Endothelial cell of umbilical vein (primary cell): Measurements from ENCODE around the gene NGRN. TPM values are rescaled to one million over a fixed set of nuclear protein-coding genes. Genes with fewer than 3 reads are reported as not detected.
A peak's percentile ranks its signal among the peaks of the same experiment; 100 is the strongest.

ENCODE experiments used
- BruUV-seq: library from RNA; stranded (reverse); fragments of 400-500 nt; replicated peaks from 2 replicates; lab custom pipeline; 2021; lab: Mats Ljungman, UMichigan
- CTCF ChIA-PET: fragments of 300-600, 350-600 bp; sonication (Branson Sonifier 250); formaldehyde crosslinking; loops from one replicate; lab custom pipeline; 2021; ENCODE audit warnings: antibody characterized with exemption, inconsistent platforms; lab: Charles Lee
- POLR2A ChIA-PET: fragments of 300-600, 350-600 bp; sonication (Branson Sonifier 250); formaldehyde crosslinking; loops from one replicate; lab custom pipeline; 2021; ENCODE audit warnings: antibody characterized with exemption, inconsistent platforms; lab: Charles Lee
- DNase-seq: peaks from one replicate; pipeline ENCODE4 v3.0.0-alpha.2; 2011; ENCODE audit warnings: low read depth, low spot score
- FAIRE-seq: peaks from 2 replicates; lab custom pipeline; 2011; peaks lifted over from hg19 to GRCh38; lab: Jason Lieb, UNC
- H2AFZ ChIP-seq: 2 replicates; pipeline ENCODE4 v1.6.0; 2012; ENCODE audit warnings: low read depth, low read length, control low read depth, inconsistent platforms
- H3K27ac ChIP-seq: 2 replicates; pipeline ENCODE4 v1.5.1; 2011; ENCODE audit warnings: low read depth, mild to moderate bottlenecking, control low read depth, low read length, moderate library complexity; ENCODE audit not compliant: insufficient read depth
- H3K27me3 ChIP-seq, 2 experiments: 2 replicates each; pipeline versions ENCODE4 v1.6.0 to v1.6.1; 2011; ENCODE audit warnings: low read length in 2 of 2, mixed read lengths in 1 of 2; ENCODE audit not compliant: control insufficient read depth in 2 of 2, insufficient read depth in 2 of 2
- H3K36me3 ChIP-seq, 2 experiments: 2 replicates in 1 of 2; 3 replicates in 1 of 2; pipeline ENCODE4 v1.5.1; 2011; ENCODE audit warnings: low read length in 2 of 2, mild to moderate bottlenecking in 1 of 2, moderate library complexity in 1 of 2; ENCODE audit not compliant: control insufficient read depth in 2 of 2, insufficient read depth in 2 of 2; ENCODE audit errors: extremely low read depth in 1 of 2
- H3K4me1 ChIP-seq: 3 replicates; pipeline ENCODE4 v1.5.1; 2011; ENCODE audit warnings: mild to moderate bottlenecking, low read length; ENCODE audit not compliant: control insufficient read depth, insufficient read depth; ENCODE audit errors: extremely low read depth
- H3K4me2 ChIP-seq: 2 replicates; pipeline ENCODE4 v1.6.1; 2011; ENCODE audit warnings: low read length, control low read depth, mixed read lengths; ENCODE audit not compliant: insufficient read depth
- H3K4me3 ChIP-seq, 3 experiments: fragments of 200-600 bp in 1 of 3; sonication (generic), shearing (Covaris generic) in 1 of 3; replicated peaks in 1 of 3; 2 replicates each; pipeline ENCODE4 v1.5.1; 2011 to 2016; ENCODE audit warnings: control low read depth in 3 of 3, low read length in 3 of 3, mild to moderate bottlenecking in 2 of 3, inconsistent platforms in 1 of 3, low read depth in 1 of 3, moderate library complexity in 1 of 3; ENCODE audit not compliant: insufficient read depth in 1 of 3
- H3K79me2 ChIP-seq: 2 replicates; pipeline ENCODE4 v1.6.0; 2012; ENCODE audit warnings: low read length, inconsistent platforms; ENCODE audit not compliant: control insufficient read depth, insufficient read depth
- H3K9ac ChIP-seq: replicated peaks from 2 replicates; pipeline ENCODE3; 2011; ENCODE audit warnings: low read length, control low read depth; ENCODE audit not compliant: insufficient read depth; ENCODE audit errors: extremely low read depth
- H3K9me1 ChIP-seq: replicated peaks from 3 replicates; pipeline ENCODE4 v1.6.0; 2011; ENCODE audit warnings: mild to moderate bottlenecking, low read length; ENCODE audit not compliant: control insufficient read depth, insufficient read depth; ENCODE audit errors: extremely low read depth
- H3K9me3 ChIP-seq: replicated peaks from 2 replicates; pipeline ENCODE4 v1.5.1; 2012; ENCODE audit warnings: low read length, inconsistent platforms; ENCODE audit not compliant: control insufficient read depth, insufficient read depth
- H4K20me1 ChIP-seq: replicated peaks from 2 replicates; pipeline ENCODE3; 2011; ENCODE audit warnings: mild to moderate bottlenecking, low read length; ENCODE audit not compliant: control insufficient read depth, insufficient read depth; ENCODE audit errors: extremely low read depth
- EZH2 ChIP-seq: IDR thresholded peaks from 2 replicates; pipeline ENCODE4 v1.6.1; 2012; ENCODE audit warnings: borderline replicate concordance, low read depth, mild to moderate bottlenecking, moderate library complexity, low read length, inconsistent platforms; ENCODE audit not compliant: severe bottlenecking
- FOS ChIP-seq: IDR thresholded peaks from 2 replicates; pipeline ENCODE4 v1.6.1; 2011; ENCODE audit warnings: mild to moderate bottlenecking, low read length, moderate library complexity, borderline replicate concordance; ENCODE audit not compliant: insufficient read depth
- GATA2 ChIP-seq: IDR thresholded peaks from 2 replicates; pipeline ENCODE4 v1.7.0; 2011; ENCODE audit warnings: low read depth, mild to moderate bottlenecking, moderate library complexity, mixed read lengths, low read length; ENCODE audit not compliant: insufficient read length, insufficient read depth
- JUN ChIP-seq: IDR thresholded peaks from 2 replicates; pipeline ENCODE4 v1.6.1; 2011; ENCODE audit warnings: borderline replicate concordance, low read depth; ENCODE audit not compliant: insufficient read length, insufficient read depth
- MYC ChIP-seq: IDR thresholded peaks from one replicate; pipeline ENCODE4 v1.6.1; 2011; ENCODE audit warnings: mild to moderate bottlenecking, low read depth, low read length
- POLR2A ChIP-seq: IDR thresholded peaks from 2 replicates; pipeline ENCODE4 v1.6.1; 2012; ENCODE audit warnings: low read depth, mild to moderate bottlenecking, control low read depth, low read length
- POLR2AphosphoS5 ChIP-seq: IDR thresholded peaks from 2 replicates; pipeline ENCODE4 v1.6.1; 2012; ENCODE audit warnings: low read depth, mild to moderate bottlenecking, control low read depth, low read length, moderate library complexity; ENCODE audit not compliant: insufficient read depth
- dilution Hi-C: fragments of 300-500 bp; cut with MboI; formaldehyde crosslinking; loops from one replicate; pipeline ENCODE4 v1.15.0; 2019; ENCODE audit warnings: low sequenced_read_pairs; ENCODE audit not compliant: extremely low pct_ligation_motif_present
- intact Hi-C: fragments of 100-400 bp; cut with micrococcal nuclease; formaldehyde crosslinking; loops from one replicate; pipeline ENCODE4 v1.10.0; 2022
- polyA plus RNA-seq, 4 experiments: library from polyadenylated mRNA; depleted of rRNA in 3 of 4; stranded (reverse) in 3 of 4; unstranded in 1 of 4; fragments of >200 nt; gene quantifications; 2 replicates each; pipeline versions ENCODE4 v1.2.1 to v1.2.3, GENCODE V29; 2011 to 2012; ENCODE audit warnings: missing spikeins in 1 of 4
- total RNA-seq: library from RNA; stranded (reverse); gene quantifications from 2 replicates; pipeline ENCODE4 v1.2.3, GENCODE V29; 2021
- TF ChIP-seq, protein P1 (sequence below), 2 donors: IDR thresholded peaks; 1 replicate in 1 of 2; 2 replicates in 1 of 2; pipeline ENCODE4 v1.5.1; 2011; ENCODE audit warnings: low read length in 2 of 2, mild to moderate bottlenecking in 2 of 2, moderate library complexity in 2 of 2, control low read depth in 1 of 2, inconsistent platforms in 1 of 2, low read depth in 1 of 2; ENCODE audit not compliant: insufficient read depth in 1 of 2; ENCODE audit errors: extremely low read depth in 1 of 2
- TF ChIP-seq, protein P2 (sequence below): IDR thresholded peaks from 2 replicates; pipeline ENCODE4 v1.6.1; 2011; ENCODE audit not compliant: insufficient read depth, insufficient read length

Gene NGRN
- total and polyA plus RNA-seq, 2 donors (not counting 3 experiments of a cell fraction or from before 2014, with no cell fraction given) = 28.9 to 56.5 TPM

DNA sequence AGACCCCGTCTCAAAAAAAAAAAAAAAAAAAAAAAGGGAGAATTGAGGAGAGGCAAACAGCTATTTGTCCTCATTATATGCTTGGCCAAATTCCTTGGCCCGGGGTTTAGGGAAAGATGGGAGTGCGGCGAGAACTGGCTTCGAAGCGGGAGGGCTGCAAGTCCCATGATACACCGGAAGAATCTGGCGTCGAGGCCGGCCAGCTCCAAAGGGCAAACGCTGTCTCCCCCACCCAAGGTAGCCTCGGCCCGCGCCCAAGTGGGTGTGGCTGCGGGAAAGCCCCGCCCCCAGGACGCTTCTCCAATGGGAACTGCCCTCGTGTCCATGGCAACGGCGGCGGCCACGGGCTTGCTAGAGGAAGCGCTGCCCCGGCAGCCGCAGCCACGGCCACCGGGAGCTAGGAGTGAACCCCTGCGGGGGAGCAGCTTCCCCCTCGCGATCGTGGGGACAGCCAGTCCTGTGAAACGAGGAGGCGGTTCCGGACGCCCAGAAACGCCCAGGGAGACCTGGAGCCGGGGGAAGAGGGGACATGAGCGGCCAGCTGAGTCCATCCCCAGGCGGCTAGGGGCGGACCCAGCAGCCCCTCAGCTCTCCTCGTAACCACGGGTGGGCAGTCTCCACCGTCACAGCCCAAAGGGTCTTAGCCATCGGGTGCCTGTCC, 16.1 kb upstream of the NGRN start, which contains the start of gene TTLL13:
TSS of gene TTLL13 (plus strand) at position 354 of the 661 bp plus-strand sequence. CDS start 1,075 bp downstream, outside the sequence.
- Histone ChIP-seq H4K20me1 (no peaks in the 10 kb centered on the region), H3K36me3 (no peaks in the 10 kb centered on the region), H3K79me2 (no peaks in the 10 kb centered on the region), H2AFZ (peak within 1 kb of the TSS; percentile 93), H3K4me1 (peaks cover 5% of the 10 kb centered on the region), H3K27me3 (no peaks in the 10 kb centered on the region), H3K9me1 (no peaks in the 10 kb centered on the region), H3K9ac (peak within 1 kb of the TSS; percentile 57), H3K9me3 (no peaks in the 10 kb centered on the region), H3K4me3 (peak within 1 kb of the TSS; percentile 49 to 75 (median 68)), H3K4me2 (peak within 1 kb of the TSS; percentile 90), H3K27ac (peak within 1 kb of the TSS; percentile 58)
- ChIA-PET CTCF (interaction anchor here (0.7 to 2.5 kb wide), 18 partner anchors 8 to 636 kb away, joined by 3 to 20 read pairs (median 4); partner anchors contain the start of genes CIB1, GDPGP1, NGRN and SEMA4B), POLR2A (interaction anchor here (0.6 to 1.5 kb wide), 6 partner anchors 12 to 212 kb away, joined by 3 to 6 read pairs (median 5); partner anchors contain the start of genes CIB1 and GDPGP1)
- peak; percentile 80 for FAIRE-seq
- no peak for TF ChIP-seq FOS
- TF ChIP-seq, protein P1, sequence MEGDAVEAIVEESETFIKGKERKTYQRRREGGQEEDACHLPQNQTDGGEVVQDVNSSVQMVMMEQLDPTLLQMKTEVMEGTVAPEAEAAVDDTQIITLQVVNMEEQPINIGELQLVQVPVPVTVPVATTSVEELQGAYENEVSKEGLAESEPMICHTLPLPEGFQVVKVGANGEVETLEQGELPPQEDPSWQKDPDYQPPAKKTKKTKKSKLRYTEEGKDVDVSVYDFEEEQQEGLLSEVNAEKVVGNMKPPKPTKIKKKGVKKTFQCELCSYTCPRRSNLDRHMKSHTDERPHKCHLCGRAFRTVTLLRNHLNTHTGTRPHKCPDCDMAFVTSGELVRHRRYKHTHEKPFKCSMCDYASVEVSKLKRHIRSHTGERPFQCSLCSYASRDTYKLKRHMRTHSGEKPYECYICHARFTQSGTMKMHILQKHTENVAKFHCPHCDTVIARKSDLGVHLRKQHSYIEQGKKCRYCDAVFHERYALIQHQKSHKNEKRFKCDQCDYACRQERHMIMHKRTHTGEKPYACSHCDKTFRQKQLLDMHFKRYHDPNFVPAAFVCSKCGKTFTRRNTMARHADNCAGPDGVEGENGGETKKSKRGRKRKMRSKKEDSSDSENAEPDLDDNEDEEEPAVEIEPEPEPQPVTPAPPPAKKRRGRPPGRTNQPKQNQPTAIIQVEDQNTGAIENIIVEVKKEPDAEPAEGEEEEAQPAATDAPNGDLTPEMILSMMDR (IDR thresholded peaks at IDR 0.05; ENCODE audit: extremely low read depth in 1 of 2, insufficient read depth in 1 of 2, low read depth in 1 of 2, low read length in 2 of 2) = peak in 1 of 2 donors; percentile 6
- no peak for TF ChIP-seq JUN
- TF ChIP-seq, protein P2, sequence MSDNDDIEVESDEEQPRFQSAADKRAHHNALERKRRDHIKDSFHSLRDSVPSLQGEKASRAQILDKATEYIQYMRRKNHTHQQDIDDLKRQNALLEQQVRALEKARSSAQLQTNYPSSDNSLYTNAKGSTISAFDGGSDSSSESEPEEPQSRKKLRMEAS = no peak
- no peak for TF ChIP-seq GATA2
- TF ChIP-seq MYC = no peak
- TF ChIP-seq POLR2AphosphoS5 = peak; percentile 66
- TF ChIP-seq POLR2A = peak; percentile 73
- no peak for TF ChIP-seq EZH2
- intact Hi-C loops (loop anchor here (1.0 kb wide), 2 partner anchors 15 to 16 kb away; partner anchors contain the start of genes GDPGP1 and NGRN), dilution Hi-C loops (no loop called here)
- BruUV-seq = no TSS peak
- DNase-seq = peak; percentile 87
